SK-N-MC (cell line): Measurements from ENCODE around the gene FAM20B.

Source experiments
- DNase-seq: peaks from one replicate; pipeline ENCODE4 v3.0.0-alpha.2; 2011; ENCODE audit warnings: low read depth, low spot score
- H3K27ac ChIP-seq: fragments of 200-600 bp; sonication (generic); 2 replicates; pipeline ENCODE4 v1.5.1; 2016; ENCODE audit warnings: mixed run types
- H3K36me3 ChIP-seq: fragments of 200-600 bp; sonication (generic); 2 replicates; pipeline ENCODE4 v1.6.1; 2017; ENCODE audit warnings: antibody characterized with exemption, low read length, mixed read lengths; ENCODE audit not compliant: insufficient read depth
- H3K4me3 ChIP-seq: fragments of 200-600 bp; sonication (generic); 2 replicates; pipeline ENCODE4 v1.5.1; 2016
- H3K9ac ChIP-seq: fragments of 200-600 bp; sonication (generic); 2 replicates; pipeline ENCODE4 v1.8.0; 2017; ENCODE audit warnings: mixed run types, mixed read lengths; ENCODE audit not compliant: insufficient read length
- H3K9me3 ChIP-seq: fragments of 200-600 bp; sonication (generic); 2 replicates; pipeline ENCODE4 v1.6.1; 2017; ENCODE audit warnings: low read depth, mild to moderate bottlenecking, antibody characterized with exemption, low read length, moderate library complexity, mixed read lengths
- EZH2 ChIP-seq: fragments of 200-600 bp; sonication (generic); IDR thresholded peaks from one replicate; pipeline ENCODE4 v1.6.1; 2017; ENCODE audit warnings: antibody characterized with exemption
- FOXP2 ChIP-seq: optimal IDR thresholded peaks from 2 replicates; pipeline ENCODE3; 2011; ENCODE audit warnings: mild to moderate bottlenecking, moderate library complexity; ENCODE audit not compliant: insufficient read depth; ENCODE audit errors: extremely low read length, control extremely low read depth
- POLR2AphosphoS5 ChIP-seq: IDR thresholded peaks from 2 replicates; pipeline ENCODE4 v1.6.1; 2012; ENCODE audit warnings: mild to moderate bottlenecking, low read depth, low read length, borderline replicate concordance

Gene FAM20B

GRCh38 chr1:179082333-179082998 lies 56.8 kb downstream of the FAM20B start:
- TF ChIP-seq POLR2AphosphoS5, result no peak
- no peak for TF ChIP-seq FOXP2
- no peak for TF ChIP-seq EZH2

GRCh38 chr1:179082999-179083335 lies 57.3 kb downstream of the FAM20B start:
- TF ChIP-seq FOXP2, result no peak
- no peak for TF ChIP-seq EZH2
- no peak for TF ChIP-seq POLR2AphosphoS5
- Histone ChIP-seq H3K36me3 (no peaks in the 10 kb centered on the region), H3K9me3 (no peaks in the 10 kb centered on the region), H3K4me3 (peak overlapping the region; percentile 90), H3K27ac (no peak overlapping the region), H3K9ac (peak overlapping the region; percentile 79)
- DNase-seq, result no peak

More at GRCh38 chr1:179082333-179082998, 56.8 kb downstream of the FAM20B start:
- Histone ChIP-seq H3K36me3 (no peaks in the 10 kb centered on the region), H3K27ac (no peak overlapping the region), H3K9me3 (no peaks in the 10 kb centered on the region), H3K9ac (peak overlapping the region; percentile 79), H3K4me3 (peak overlapping the region; percentile 90)
- DNase-seq, result no peak

GRCh38 chr1:179083533-179083932 lies 57.8 kb downstream of the FAM20B start:
- Histone ChIP-seq H3K27ac (no peak overlapping the region), H3K9me3 (no peaks in the 10 kb centered on the region), H3K4me3 (no peak overlapping the region), H3K36me3 (no peaks in the 10 kb centered on the region), H3K9ac (no peak overlapping the region)
- TF ChIP-seq POLR2AphosphoS5 (no peak), EZH2 (no peak), FOXP2 (no peak)
- no peak for DNase-seq

- TF ChIP-seq POLR2AphosphoS5, result no peak
- no peak for TF ChIP-seq EZH2
- TF ChIP-seq FOXP2, result no peak
- DNase-seq, result no peak
- Histone ChIP-seq H3K36me3 (no peaks in the 10 kb centered on the region; the same call in 1 of the 2 replicates), H3K9me3 (no peaks in the 10 kb centered on the region), H3K9ac (no peak overlapping the region), H3K4me3 (no peak overlapping the region), H3K27ac (no peak overlapping the region)
Measured at GRCh38 chr1:179087665-179088064, 62.0 kb downstream of the FAM20B start.

GRCh38 chr1:179089827-179090482 lies 64.3 kb downstream of the FAM20B start:
- TF ChIP-seq POLR2AphosphoS5 (no peak), EZH2 (no peak), FOXP2 (no peak)
- Histone ChIP-seq H3K4me3 (no peak overlapping the region), H3K9me3 (no peaks in the 10 kb centered on the region), H3K36me3 (peaks cover 14% of the 10 kb centered on the region), H3K9ac (no peak overlapping the region), H3K27ac (no peak overlapping the region)
- DNase-seq, result no peak

- no peak for DNase-seq
- TF ChIP-seq POLR2AphosphoS5 (no peak), FOXP2 (no peak), EZH2 (no peak)
- Histone ChIP-seq H3K9me3 (no peaks in the 10 kb centered on the region), H3K27ac (no peak overlapping the region), H3K4me3 (no peak overlapping the region), H3K36me3 (peaks cover 19% of the 10 kb centered on the region), H3K9ac (no peak overlapping the region)
Measured at GRCh38 chr1:179090522-179090921, 64.8 kb downstream of the FAM20B start.

GRCh38 chr1:179090923-179091322 lies 65.2 kb downstream of the FAM20B start:
- no peak for DNase-seq
- Histone ChIP-seq H3K4me3 (no peak overlapping the region), H3K9ac (no peak overlapping the region), H3K27ac (no peak overlapping the region), H3K36me3 (peaks cover 19% of the 10 kb centered on the region), H3K9me3 (no peaks in the 10 kb centered on the region)
- TF ChIP-seq EZH2 (no peak), FOXP2 (no peak), POLR2AphosphoS5 (no peak)

- no peak for DNase-seq
- Histone ChIP-seq H3K9me3 (no peaks in the 10 kb centered on the region), H3K27ac (no peak overlapping the region), H3K9ac (no peak overlapping the region), H3K4me3 (no peak overlapping the region), H3K36me3 (peaks cover 22% of the 10 kb centered on the region)
- TF ChIP-seq EZH2 (no peak), FOXP2 (no peak), POLR2AphosphoS5 (no peak)
Measured at GRCh38 chr1:179091691-179092165, 66.0 kb downstream of the FAM20B start.
